GM12892 (cell line): ENCODE measurements around the gene PHF19.

Source experiments
- DNase-seq: peaks from one replicate; pipeline ENCODE4 v3.0.0; 2011; ENCODE audit not compliant: insufficient read length
- FAIRE-seq: peaks from 2 replicates; lab custom pipeline; 2011; peaks lifted over from hg19 to GRCh38; lab: Jason Lieb, UNC
- POLR2A ChIP-seq: IDR thresholded peaks from 2 replicates; pipeline ENCODE4 v1.6.1; 2011; ENCODE audit warnings: low read depth, low read length, control low read depth
- POLR2AphosphoS5 ChIP-seq: IDR thresholded peaks from 2 replicates; pipeline ENCODE4 v1.6.1; 2011; ENCODE audit warnings: low read depth, low read length, control low read depth
- TAF1 ChIP-seq: IDR thresholded peaks from 2 replicates; pipeline ENCODE4 v1.6.1; 2011; ENCODE audit warnings: low read depth, mild to moderate bottlenecking, control low read depth, low read length, borderline replicate concordance

The PHF19 gene

DNA sequence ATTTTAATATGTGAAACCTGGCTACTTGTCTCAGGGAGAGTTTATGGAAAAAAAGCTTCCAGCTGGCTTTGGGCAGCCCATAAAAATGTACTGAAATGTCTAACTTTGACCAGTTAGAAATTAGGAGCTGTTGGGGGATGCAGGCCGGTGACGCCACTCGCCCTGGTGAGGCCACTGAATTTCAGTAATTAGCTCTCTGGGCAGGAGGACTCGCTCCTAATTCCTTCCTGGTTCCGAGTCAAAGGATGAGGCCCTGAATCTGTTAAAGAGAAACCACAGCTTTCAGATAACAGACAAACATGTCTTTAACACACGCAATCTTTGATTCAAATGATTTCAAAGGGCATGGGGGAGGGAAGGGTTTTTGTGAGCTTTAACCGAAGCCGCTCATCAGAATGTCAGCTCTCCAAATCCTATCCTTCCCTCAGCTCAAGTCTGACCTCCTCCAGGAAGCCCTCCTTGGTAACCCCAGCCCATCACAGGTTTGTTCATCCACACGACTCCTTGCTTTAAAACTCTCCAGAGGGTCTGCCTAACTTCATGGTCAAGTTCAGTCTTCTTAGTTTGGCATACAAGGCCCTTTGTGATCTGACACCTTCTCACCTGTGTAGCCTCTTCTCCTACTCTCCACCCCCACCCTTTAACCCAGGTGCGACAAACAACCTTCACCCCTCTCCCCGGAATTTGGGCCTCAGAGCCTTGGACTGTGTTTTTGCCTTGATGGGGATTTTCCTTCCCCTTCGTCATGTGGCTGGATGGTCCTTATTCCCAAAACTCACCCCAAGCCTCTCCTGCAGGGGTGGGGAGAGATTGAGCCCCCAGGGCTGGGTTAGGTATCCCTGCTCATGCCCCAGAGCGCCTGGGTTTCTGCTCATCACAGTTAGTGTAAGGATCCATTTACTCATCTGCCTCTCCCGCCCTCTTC is 13.6 kb upstream of the PHF19 start:
- TF ChIP-seq TAF1, result no peak
- no peak for TF ChIP-seq POLR2A
- TF ChIP-seq POLR2AphosphoS5, result no peak
- DNase-seq (no peak), FAIRE-seq (no peak)

DNA sequence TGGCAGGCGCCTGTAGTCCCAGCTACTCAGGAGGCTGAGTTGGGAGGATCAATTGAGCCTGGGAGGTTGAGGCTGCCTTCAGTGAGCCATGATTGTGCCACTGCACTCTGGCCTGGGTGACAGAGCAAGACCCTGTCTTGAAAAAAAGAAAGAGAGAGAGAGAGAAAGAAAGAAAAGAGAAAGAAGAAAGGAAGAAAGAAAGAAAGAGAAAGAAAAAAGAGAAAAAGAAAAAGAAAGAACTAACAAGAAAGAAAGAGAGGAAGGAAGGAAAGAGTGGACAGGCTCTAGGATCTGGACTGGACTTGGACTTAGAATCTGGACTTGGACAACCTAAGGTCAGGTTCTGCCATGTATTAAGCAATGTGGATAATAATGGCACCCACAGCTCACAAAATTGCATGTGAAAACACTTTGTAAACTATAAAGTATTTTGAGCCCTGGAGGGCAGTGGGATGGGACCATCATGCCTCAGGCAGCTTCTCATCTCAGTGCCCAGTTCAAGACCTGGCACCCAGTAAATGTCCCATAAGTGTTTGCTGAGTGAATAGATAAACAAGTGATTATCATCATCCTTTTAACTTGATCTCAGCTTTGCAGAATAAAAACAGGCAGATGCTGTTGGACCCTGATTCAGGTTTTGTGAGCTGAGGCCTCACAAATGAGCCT is 12.8 kb upstream of the PHF19 start:
- DNase-seq (no peak), FAIRE-seq (no peak)

DNA sequence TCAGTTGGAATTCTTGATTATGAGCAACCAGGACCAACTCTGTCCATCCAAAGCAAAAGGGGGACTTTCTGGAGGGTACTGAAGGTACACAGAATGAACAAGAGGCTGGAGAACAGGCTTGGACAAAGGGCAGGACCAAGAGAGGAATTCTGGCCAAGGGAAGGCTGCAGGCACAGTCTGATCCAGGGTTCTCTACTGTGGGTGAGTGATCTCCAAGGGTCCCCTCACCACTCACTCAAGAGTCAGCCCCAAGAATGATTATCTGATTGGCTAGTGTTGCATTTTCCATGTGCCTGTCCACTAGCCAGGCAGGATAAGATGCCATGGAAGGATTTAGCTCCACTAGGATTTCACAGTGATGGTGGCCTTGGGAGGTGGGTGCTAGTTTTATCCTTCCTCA is 11.6 kb upstream of the PHF19 start:
- FAIRE-seq, result no peak

More for the DNA sequence above, 12.8 kb upstream of the PHF19 start:
- no peak for TF ChIP-seq POLR2AphosphoS5
- TF ChIP-seq POLR2A, result no peak
- no peak for TF ChIP-seq TAF1

DNA sequence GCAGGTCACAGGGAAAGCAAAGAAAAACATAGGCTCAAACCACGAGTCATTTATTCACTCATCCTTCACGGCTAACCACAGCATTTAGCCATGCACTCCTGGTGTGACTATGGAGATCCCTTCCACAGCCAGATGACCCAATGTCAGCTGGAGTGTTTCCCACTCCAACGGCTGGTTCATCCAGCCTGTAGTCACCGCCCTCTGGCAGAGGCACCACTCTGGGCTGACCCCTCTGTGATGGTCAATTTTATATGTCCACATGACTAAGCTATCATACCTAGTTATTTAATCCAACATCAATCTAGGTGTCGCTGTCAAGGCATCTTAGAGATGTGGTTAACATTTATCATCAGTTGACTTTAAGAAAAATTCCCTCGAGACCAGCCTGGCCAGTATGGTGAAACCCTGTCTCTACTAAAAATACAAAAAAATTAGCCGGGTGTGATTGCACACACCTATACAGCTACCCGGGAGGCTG is 9.5 kb upstream of the PHF19 start:
- no peak for DNase-seq
- TF ChIP-seq TAF1 (no peak), POLR2AphosphoS5 (no peak), POLR2A (no peak)
- no peak for FAIRE-seq

More for the DNA sequence above, 11.6 kb upstream of the PHF19 start:
- no peak for DNase-seq
- no peak for TF ChIP-seq POLR2A
- TF ChIP-seq POLR2AphosphoS5, result no peak
- no peak for TF ChIP-seq TAF1

DNA sequence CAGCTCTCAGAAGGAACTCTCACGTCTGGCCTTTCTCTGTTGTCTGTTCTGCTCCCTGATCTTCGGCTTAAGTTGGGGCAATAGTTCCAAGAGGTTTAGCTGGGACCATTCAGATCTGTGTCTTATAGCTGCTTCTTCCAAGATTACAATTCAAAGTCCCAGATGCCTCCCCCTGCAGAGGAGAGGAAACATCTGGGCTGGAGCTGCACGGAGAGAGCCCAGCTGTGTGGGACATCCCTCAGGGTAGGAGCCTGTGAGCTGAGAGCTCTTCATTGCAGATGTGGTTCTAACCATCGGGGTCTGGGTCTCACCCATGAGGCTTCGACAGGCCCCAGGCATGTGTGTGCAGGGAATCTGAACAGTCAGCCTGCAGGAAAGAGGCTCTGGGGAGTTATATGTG is 9.0 kb upstream of the PHF19 start:
- FAIRE-seq (no peak), DNase-seq (no peak)
- TF ChIP-seq POLR2A (no peak), POLR2AphosphoS5 (no peak), TAF1 (no peak)

DNA sequence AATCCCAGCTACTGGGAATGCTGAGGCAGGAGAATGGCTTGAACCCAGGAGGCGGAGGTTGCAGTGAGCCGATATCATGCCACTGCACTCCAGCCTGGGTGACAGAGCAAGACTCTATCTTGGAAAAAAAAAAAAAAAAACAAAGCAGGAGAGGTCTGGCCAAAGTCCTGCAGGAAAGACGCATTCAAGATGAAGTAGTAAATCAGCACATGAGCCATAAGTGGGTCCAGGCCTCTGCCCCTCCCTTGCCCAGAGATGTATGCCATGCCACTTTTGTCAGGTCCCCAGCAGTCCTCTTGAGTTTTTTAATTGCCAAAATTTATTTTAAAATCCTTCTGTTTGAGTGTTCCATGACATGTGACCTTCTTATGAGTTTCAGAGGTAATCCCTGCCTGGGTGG is 8.5 kb upstream of the PHF19 start:
- DNase-seq (no peak), FAIRE-seq (no peak)
- TF ChIP-seq POLR2A (no peak), POLR2AphosphoS5 (no peak), TAF1 (no peak)

DNA sequence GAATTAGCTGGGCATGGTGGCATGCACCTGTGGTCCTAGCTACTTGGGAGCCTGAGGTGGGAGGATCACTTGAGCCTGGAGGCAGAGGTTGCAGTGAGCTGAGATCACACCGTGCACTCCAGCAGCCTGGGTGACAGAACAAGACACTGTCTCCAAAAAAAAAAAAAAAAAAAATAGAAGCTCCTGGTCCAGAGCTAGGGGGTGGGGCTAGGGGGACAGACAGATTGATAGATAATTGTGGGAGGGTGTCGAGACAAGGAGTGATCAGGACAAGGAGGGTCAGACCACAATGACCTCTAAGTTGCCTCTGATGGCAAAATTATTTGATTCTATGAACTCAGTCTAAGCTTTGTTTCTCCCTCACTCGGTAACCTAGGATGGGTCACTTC is 6.6 kb upstream of the PHF19 start:
- FAIRE-seq (no peak), DNase-seq (no peak)
- TF ChIP-seq TAF1 (no peak), POLR2A (no peak), POLR2AphosphoS5 (no peak)

DNA sequence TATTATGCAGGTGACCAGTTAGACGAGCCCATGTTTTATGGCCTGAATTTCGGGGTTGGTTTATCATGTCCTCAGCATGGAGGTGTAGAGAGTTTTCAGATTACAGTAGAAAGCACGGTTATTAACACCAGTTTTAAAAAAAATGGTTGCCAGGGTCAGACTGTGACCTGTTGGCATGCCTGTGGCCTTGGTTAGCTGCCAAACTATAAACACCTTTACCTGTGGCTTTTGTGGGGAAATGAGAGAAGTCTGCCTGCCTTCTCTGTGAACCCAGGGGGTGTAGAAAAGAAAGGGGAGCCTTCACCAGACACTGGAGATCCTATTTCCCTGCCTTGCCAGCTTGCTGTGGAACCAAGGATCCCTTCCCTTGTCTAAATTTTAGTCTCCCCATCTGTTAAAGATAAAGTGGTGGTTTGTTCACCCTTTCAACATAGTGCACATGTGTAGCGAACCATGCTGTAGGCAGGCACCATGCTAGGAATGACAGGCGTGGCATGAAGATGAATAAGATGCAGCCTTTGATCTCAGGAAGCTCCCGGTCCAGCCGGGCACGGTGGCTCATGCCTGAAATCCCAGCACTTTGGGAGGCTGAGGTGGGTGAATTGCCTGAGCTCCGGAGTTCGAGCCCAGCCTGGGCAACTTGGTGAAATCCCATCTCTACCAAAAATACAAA is 6.1 kb upstream of the PHF19 start:
- TF ChIP-seq POLR2A, result no peak
- no peak for TF ChIP-seq TAF1
- no peak for TF ChIP-seq POLR2AphosphoS5
- no peak for DNase-seq
- FAIRE-seq, result no peak

DNA sequence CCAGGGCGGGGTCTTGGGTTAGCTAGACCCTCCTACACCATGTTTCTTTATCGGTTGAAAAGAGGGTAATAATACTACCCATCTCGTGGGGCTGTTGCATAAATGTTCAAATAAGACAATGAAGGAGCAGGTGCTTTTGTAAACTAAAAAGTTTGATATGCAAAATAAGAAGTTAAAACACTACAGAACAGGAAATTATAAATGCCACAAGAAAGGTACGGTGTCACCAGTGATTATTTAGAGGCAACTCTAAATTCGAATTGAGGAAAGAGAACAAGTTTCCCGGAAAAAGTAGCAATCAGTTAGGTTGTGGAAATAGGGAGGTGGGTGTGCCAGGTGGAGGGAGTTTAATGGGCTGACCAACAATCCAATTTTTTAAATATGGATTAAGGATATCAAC is 2.5 kb upstream of the PHF19 start:
- FAIRE-seq (no peak), DNase-seq (no peak)
- TF ChIP-seq TAF1, result no peak
- no peak for TF ChIP-seq POLR2A
- no peak for TF ChIP-seq POLR2AphosphoS5

DNA sequence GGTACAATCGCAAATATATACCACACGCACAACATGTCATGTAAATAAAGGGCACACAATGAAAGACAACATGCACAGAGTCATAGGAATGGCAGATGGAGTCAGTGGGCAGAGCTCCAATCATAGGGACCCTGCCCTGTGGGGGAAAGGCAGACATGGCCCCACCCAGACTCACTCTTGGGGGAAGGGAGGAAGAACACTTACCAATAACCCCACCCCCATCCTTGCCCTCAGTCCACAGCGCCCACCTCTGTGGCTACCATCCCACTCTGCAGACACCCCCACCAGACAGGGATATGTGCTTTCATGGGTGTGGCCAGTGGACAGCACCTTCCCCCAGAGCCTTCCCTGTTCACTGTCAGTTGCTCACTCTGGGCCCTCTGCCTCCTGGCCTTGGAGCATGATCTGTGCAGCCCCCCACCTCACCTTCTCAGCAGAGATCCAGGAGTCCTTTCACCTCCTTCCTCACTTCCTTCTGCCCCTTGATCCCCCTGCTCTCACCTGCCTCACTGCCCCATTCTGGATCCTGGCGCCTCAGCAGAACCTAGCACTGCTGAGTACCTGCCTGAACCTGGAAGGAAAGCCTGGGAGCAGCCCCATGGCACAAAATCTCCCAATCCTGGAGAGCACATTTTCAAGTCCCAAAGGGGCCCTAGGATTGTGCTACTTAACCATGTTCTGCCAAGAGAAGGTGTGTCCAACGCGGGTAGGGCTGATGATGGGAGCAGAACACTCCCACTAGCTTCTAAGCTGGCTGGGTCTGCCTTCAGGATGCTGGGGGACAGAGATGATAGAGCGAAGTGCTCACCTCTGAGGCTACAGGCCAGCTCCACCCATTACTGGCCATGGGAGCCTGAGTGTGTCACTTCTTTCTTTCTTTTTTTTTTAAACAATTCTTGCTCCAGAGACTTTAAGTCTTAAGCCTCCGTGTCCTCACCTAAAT is 1.5 kb upstream of the PHF19 start:
- no peak for FAIRE-seq

More for the DNA sequence above, 1.5 kb upstream of the PHF19 start:
- TF ChIP-seq POLR2AphosphoS5 (no peak; the same call in 1 of the 2 replicates), TAF1 (0 out of 2 replicates have a peak, but pooled peaks have one; percentile 10), POLR2A (peak; percentile 52; the same call in 1 of the 2 replicates)
- DNase-seq, result no peak
